GM19395 (cell line): Measurements from ENCODE around the gene MOCOS.
"Not testable (repeated sequence)": the region's sequence is repeated elsewhere in the genome, so short reads cannot be mapped to it uniquely, and the experiment has no call there.

Experiments
- ATAC-seq: cut with Tn5 transposase; IDR thresholded peaks from one replicate; pipeline ENCODE4 v1.9.1; 2021; ENCODE audit warnings: mild to moderate bottlenecking, moderate library complexity; ENCODE audit not compliant: unreplicated experiment

MOCOS gene, protein sequence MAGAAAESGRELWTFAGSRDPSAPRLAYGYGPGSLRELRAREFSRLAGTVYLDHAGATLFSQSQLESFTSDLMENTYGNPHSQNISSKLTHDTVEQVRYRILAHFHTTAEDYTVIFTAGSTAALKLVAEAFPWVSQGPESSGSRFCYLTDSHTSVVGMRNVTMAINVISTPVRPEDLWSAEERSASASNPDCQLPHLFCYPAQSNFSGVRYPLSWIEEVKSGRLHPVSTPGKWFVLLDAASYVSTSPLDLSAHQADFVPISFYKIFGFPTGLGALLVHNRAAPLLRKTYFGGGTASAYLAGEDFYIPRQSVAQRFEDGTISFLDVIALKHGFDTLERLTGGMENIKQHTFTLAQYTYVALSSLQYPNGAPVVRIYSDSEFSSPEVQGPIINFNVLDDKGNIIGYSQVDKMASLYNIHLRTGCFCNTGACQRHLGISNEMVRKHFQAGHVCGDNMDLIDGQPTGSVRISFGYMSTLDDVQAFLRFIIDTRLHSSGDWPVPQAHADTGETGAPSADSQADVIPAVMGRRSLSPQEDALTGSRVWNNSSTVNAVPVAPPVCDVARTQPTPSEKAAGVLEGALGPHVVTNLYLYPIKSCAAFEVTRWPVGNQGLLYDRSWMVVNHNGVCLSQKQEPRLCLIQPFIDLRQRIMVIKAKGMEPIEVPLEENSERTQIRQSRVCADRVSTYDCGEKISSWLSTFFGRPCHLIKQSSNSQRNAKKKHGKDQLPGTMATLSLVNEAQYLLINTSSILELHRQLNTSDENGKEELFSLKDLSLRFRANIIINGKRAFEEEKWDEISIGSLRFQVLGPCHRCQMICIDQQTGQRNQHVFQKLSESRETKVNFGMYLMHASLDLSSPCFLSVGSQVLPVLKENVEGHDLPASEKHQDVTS

GRCh38 chr18:36187193-36187825 lies at the start of gene MOCOS:
MOCOS (plus strand) TSS chr18:36187497; CDS start chr18:36187540, 43 bp downstream.
- ATAC-seq, result peak; percentile 76

- ATAC-seq, result no peak
Measured at GRCh38 chr18:36139245-36139644, 48.1 kb upstream of the MOCOS start.

DNA sequence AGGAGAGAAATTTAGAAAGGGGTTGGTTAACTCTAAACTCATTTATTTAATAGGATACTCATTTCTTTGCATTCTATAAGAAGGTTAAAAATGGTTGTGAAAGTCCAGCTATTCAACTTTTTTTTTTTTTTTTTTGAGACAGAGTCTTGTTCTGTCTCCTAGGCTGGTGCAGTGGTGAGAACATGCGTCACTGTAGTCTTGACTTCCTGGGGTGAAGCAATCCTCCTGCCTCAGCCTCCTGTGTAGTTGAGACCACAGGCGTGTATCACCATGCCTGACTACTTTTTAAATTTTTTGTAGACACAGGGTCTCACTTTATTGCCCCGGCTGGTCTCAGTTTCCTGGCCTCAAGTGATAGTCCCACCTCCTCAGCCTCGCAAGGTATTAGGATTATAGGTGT lies 45.7 kb upstream of the MOCOS start:
- no peak for ATAC-seq

DNA sequence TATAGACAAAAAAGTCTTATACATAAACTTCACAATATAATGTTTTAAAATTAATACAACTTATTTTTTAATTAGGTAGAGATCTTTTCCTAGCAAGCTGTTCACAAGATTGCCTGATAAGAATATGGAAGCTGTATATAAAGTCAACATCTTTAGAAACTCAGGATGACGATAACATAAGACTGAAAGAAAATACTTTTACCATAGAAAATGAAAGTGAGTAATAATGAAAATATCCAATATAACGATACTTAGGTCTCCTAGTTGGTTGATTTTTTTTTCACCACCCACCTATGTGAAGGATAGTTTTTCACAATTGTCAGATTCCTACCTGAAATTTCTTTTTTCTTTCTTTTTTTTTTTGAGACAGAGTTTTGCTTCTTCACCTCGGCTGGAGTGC lies 44.5 kb upstream of the MOCOS start:
- no peak for ATAC-seq

- ATAC-seq, result no peak
Measured at GRCh38 chr18:36143391-36143790, 43.9 kb upstream of the MOCOS start.

GRCh38 chr18:36149514-36150289 lies 37.6 kb upstream of the MOCOS start:
- ATAC-seq, result peak; percentile 99

- ATAC-seq, result no peak
Measured at GRCh38 chr18:36152781-36153180, 34.5 kb upstream of the MOCOS start.

- no peak for ATAC-seq
Measured at GRCh38 chr18:36153203-36153602, 34.1 kb upstream of the MOCOS start.

GRCh38 chr18:36153771-36154170 lies 33.5 kb upstream of the MOCOS start:
- no peak for ATAC-seq

- ATAC-seq, result no peak
Measured at GRCh38 chr18:36155851-36156757, 31.2 kb upstream of the MOCOS start.

GRCh38 chr18:36157441-36157840 lies 29.9 kb upstream of the MOCOS start:
- no peak for ATAC-seq

- no peak for ATAC-seq
Measured at GRCh38 chr18:36158266-36158867, 28.9 kb upstream of the MOCOS start.

DNA sequence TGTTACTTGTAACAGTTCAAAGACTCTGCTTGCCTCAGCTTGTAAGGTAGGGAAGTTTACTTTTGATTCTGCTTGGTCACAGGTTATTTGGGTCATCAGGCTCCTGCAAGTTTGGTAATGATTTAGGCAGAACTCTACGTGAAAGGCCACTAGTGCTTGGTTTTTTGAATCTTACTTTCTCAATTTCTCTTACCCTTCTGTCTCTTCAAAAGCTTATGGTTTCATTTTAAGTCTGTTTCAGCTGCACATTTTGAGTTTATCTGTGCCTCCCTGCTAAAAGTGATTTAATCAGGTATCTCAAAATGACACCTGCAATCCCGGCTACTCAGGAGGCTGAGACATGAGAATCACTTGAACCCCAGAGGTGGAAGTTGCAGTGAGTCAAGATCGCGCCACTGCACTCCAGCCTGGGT lies 26.3 kb upstream of the MOCOS start:
- ATAC-seq, result no peak

DNA sequence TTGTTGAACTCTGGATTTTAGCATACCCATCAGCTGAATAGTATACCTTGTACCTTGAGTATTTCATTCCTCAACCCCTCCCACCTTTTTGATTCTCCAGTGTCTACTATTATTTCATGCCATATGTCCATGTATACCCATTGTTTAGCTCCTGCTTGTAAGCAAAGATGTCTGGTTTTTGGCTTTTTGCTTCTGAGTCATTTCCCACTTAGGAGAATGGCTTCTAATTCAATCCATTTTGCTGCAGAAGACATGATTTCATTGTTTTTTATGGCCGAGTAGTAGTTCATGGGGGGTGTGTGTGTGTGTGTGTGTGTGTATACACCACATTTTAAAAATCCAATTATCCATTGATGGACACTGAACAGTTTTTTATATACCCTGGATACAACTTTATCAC lies 24.3 kb upstream of the MOCOS start:
- no peak for ATAC-seq

DNA sequence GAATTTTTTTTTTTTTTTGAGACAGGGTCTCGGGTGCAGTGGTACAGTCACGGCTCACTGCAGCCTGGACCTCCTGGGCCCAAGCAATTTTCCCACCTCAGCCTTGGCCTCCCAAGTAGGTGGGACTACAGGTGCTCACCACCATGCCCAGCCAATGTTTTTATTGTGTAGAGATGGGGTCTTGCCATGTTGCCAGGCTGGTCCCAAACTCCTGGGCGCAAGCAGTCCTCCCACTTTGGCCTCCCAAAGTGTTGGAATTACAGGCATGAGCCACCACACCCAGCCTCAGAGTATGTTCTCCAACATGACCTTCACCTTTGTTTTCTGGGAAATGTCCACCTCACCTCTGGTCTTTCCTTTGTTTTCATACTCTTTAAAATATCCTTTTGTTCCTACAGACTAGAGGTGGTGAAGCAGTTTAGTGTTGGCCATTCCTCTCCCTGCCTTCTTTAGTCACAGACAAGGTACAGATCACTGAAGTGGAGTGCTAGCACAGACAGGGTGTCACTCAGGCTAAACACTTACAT lies 19.5 kb upstream of the MOCOS start:
- ATAC-seq, result no peak

- ATAC-seq, result not testable (repeated sequence)
Measured at GRCh38 chr18:36168296-36168695, 19.0 kb upstream of the MOCOS start.

DNA sequence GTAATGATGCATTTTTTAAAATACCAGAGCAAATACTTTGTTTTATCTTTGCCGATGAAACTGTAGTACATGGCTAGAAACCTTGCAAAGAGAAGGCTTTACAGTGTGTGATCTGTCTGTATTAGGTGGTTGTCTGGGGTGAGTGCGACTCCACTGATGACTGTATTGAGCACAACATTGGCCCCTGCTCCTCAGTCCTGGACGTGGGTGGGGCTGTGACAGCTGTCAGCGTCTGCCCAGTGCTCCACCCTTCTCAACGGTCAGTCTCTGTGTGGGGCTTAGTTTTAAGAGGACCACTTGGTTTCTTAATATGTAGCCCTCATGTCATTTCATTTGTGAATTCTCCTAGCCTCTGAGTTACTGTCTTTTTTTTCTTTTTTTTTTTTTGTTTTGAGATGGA lies 17.4 kb upstream of the MOCOS start:
- no peak for ATAC-seq

GRCh38 chr18:36175481-36175880 lies 11.8 kb upstream of the MOCOS start:
- ATAC-seq, result no peak

DNA sequence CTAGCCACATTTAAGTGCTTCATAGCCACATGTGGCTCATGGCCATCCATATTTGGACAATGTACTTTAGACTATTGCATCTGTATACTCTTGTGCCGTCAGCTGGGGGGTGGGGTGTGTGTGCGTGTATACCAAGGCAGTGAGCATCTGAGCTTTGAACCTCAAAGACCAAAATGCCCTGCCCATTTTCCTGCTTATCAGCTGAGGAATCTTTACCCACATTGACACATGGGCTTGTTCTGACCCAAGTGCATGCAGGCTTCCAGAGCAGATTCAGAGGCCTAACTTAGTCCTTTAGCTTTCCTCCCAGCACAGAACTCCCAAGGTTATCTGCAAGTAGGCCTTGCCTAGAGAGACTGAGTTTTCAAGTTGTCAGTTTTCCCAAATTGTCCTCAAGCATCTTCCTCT lies 11.1 kb upstream of the MOCOS start:
- ATAC-seq, result no peak
